H1 (cell line): Measurements from ENCODE around the gene CXCR1. TPM values are rescaled to one million over a fixed set of nuclear protein-coding genes. Genes with fewer than 3 reads are reported as not detected.
"Not testable (repeated sequence)": the region's sequence is repeated elsewhere in the genome, so short reads cannot be mapped to it uniquely, and the experiment has no call there.

Experiments
- CTCF ChIA-PET: fragments of 300-600 bp; sonication (Branson Sonifier 250); formaldehyde crosslinking; loops from one replicate; lab custom pipeline; 2021; ENCODE audit not compliant: partially characterized antibody; lab: Charles Lee
- POLR2A ChIA-PET: fragments of 300-600 bp; sonication (Branson Sonifier 250); formaldehyde crosslinking; loops from one replicate; lab custom pipeline; 2021; ENCODE audit warnings: inconsistent platforms; ENCODE audit not compliant: partially characterized antibody; lab: Charles Lee
- DNase-seq, 2 experiments: peaks; one replicate each; pipeline versions ENCODE4 v3.0.0 to v3.0.0-alpha.2; 2010 to 2022; ENCODE audit warnings: low spot score in 2 of 2, low read depth in 1 of 2, mixed read lengths in 1 of 2
- FAIRE-seq: peaks from 2 replicates; lab custom pipeline; 2011; peaks lifted over from hg19 to GRCh38; lab: Jason Lieb, UNC
- H2AFZ ChIP-seq: 2 replicates; pipeline ENCODE4 v1.8.1; 2012; ENCODE audit warnings: low read length, inconsistent platforms
- H2AK5ac ChIP-seq: 2 replicates; pipeline ENCODE4 v1.6.1; 2013; ENCODE audit warnings: low read depth, low read length
- H2BK120ac ChIP-seq: replicated peaks from 2 replicates; pipeline ENCODE3; 2013; ENCODE audit warnings: low read depth, low read length, inconsistent platforms
- H2BK12ac ChIP-seq: 2 replicates; pipeline ENCODE4 v1.6.1; 2013; ENCODE audit warnings: low read depth, low read length
- H2BK15ac ChIP-seq: 2 replicates; pipeline ENCODE4 v1.6.1; 2013; ENCODE audit warnings: low read length
- H2BK20ac ChIP-seq: 2 replicates; pipeline ENCODE4 v1.6.1; 2013; ENCODE audit warnings: low read length
- H2BK5ac ChIP-seq: 2 replicates; pipeline ENCODE4 v1.6.1; 2013; ENCODE audit warnings: low read depth, low read length
- H3K14ac ChIP-seq: 2 replicates; pipeline ENCODE4 v1.6.1; 2013; ENCODE audit warnings: inconsistent platforms; ENCODE audit not compliant: insufficient read length
- H3K18ac ChIP-seq: 2 replicates; pipeline ENCODE4 v1.6.1; 2013; ENCODE audit warnings: low read length; ENCODE audit errors: extremely low read depth
- H3K23ac ChIP-seq: 2 replicates; pipeline ENCODE4 v1.6.1; 2013; ENCODE audit warnings: inconsistent platforms; ENCODE audit not compliant: insufficient read length
- H3K23me2 ChIP-seq: 2 replicates; pipeline ENCODE4 v1.6.1; 2013; ENCODE audit warnings: low read depth, low read length
- H3K27ac ChIP-seq: 2 replicates; pipeline ENCODE4 v1.6.1; 2011; ENCODE audit warnings: low read depth, low read length, inconsistent platforms
- H3K27me3 ChIP-seq, 4 experiments: replicated peaks in 1 of 4; 1 replicate in 1 of 4; 2 replicates in 3 of 4; pipeline versions ENCODE4 v1.6.1 to v1.8.1; 2011 to 2013; ENCODE audit warnings: low read length in 3 of 4, mild to moderate bottlenecking in 3 of 4, inconsistent platforms in 2 of 4, mixed read lengths in 2 of 4, moderate library complexity in 1 of 4; ENCODE audit not compliant: control insufficient read depth in 3 of 4, insufficient read depth in 3 of 4; ENCODE audit errors: extremely low read depth in 1 of 4
- H3K36me3 ChIP-seq, 4 experiments: 2 replicates each; pipeline versions ENCODE4 v1.6.1 to v1.8.1; 2011 to 2013; ENCODE audit warnings: mild to moderate bottlenecking in 4 of 4, low read length in 3 of 4, moderate library complexity in 2 of 4, control low read depth in 1 of 4, inconsistent platforms in 1 of 4; ENCODE audit not compliant: insufficient read depth in 4 of 4, control insufficient read depth in 2 of 4
- H3K4ac ChIP-seq: replicated peaks from 2 replicates; pipeline ENCODE3; 2013; ENCODE audit warnings: low read length, low read depth, mixed read lengths, inconsistent platforms; ENCODE audit not compliant: insufficient read length
- H3K4me1 ChIP-seq, 4 experiments: replicated peaks in 1 of 4; 1 replicate in 1 of 4; 2 replicates in 3 of 4; pipeline versions ENCODE4 v1.6.1 to v1.8.1; 2011 to 2013; ENCODE audit warnings: low read length in 3 of 4, inconsistent platforms in 2 of 4, mixed read lengths in 1 of 4; ENCODE audit not compliant: insufficient read depth in 4 of 4, control insufficient read depth in 3 of 4
- H3K4me2 ChIP-seq, 2 experiments: 2 replicates each; pipeline versions ENCODE4 v1.6.1 to v1.8.1; 2011 to 2013; ENCODE audit warnings: low read depth in 2 of 2, low read length in 2 of 2, control low read depth in 1 of 2, inconsistent platforms in 1 of 2, mild to moderate bottlenecking in 1 of 2; ENCODE audit not compliant: insufficient read depth in 1 of 2
- H3K4me3 ChIP-seq, 4 experiments: fragments of 200-600, 300-600 bp in 1 of 4; sonication (generic), shearing (Covaris generic), sonication (Bioruptor Twin) in 1 of 4; 2 replicates each; pipeline versions ENCODE4 v1.5.1 to v1.8.1; 2011 to 2016; ENCODE audit warnings: low read length in 4 of 4, low read depth in 3 of 4, control low read depth in 2 of 4, inconsistent platforms in 2 of 4, mild to moderate bottlenecking in 2 of 4, mixed read lengths in 1 of 4, moderate library complexity in 1 of 4; ENCODE audit not compliant: insufficient read depth in 2 of 4; ENCODE audit errors: extremely low read depth in 1 of 4
- H3K56ac ChIP-seq: replicated peaks from 2 replicates; pipeline ENCODE3; 2013; ENCODE audit warnings: low read depth, mild to moderate bottlenecking, mixed read lengths, low read length, inconsistent platforms; ENCODE audit not compliant: insufficient read length
- H3K79me1 ChIP-seq: 2 replicates; pipeline ENCODE4 v1.6.1; 2013; ENCODE audit warnings: low read depth, low read length, control low read depth
- H3K79me2 ChIP-seq, 2 experiments: 2 replicates each; pipeline versions ENCODE4 v1.6.1 to v1.8.1; 2012 to 2013; ENCODE audit warnings: low read length in 2 of 2, mild to moderate bottlenecking in 2 of 2, inconsistent platforms in 1 of 2; ENCODE audit not compliant: insufficient read depth in 2 of 2, control insufficient read depth in 1 of 2
- H3K9ac ChIP-seq, 4 experiments: replicated peaks in 1 of 4; 1 replicate in 1 of 4; 2 replicates in 3 of 4; pipeline versions ENCODE4 v1.6.1 to v1.8.1; 2011 to 2013; ENCODE audit warnings: low read depth in 3 of 4, low read length in 3 of 4, control low read depth in 2 of 4, mild to moderate bottlenecking in 2 of 4, moderate library complexity in 2 of 4, inconsistent platforms in 1 of 4; ENCODE audit errors: extremely low read depth in 1 of 4
- H3K9me3 ChIP-seq, 2 experiments: 2 replicates each; pipeline versions ENCODE4 v1.6.1 to v1.8.1; 2012 to 2013; ENCODE audit warnings: mild to moderate bottlenecking in 2 of 2, moderate library complexity in 2 of 2, control low read depth in 1 of 2, inconsistent platforms in 1 of 2, low read depth in 1 of 2, low read length in 1 of 2, mixed read lengths in 1 of 2; ENCODE audit not compliant: insufficient read depth in 2 of 2
- H4K20me1 ChIP-seq, 2 experiments: replicated peaks in 1 of 2; 2 replicates each; pipeline versions ENCODE3 to v1.8.1; 2011 to 2013; ENCODE audit warnings: inconsistent platforms in 2 of 2, low read length in 2 of 2, mild to moderate bottlenecking in 1 of 2; ENCODE audit not compliant: insufficient read depth in 2 of 2, control insufficient read depth in 1 of 2
- H4K5ac ChIP-seq: 2 replicates; pipeline ENCODE4 v1.6.1; 2013; ENCODE audit warnings: low read length, low read depth, mixed read lengths, inconsistent platforms; ENCODE audit not compliant: insufficient read length
- H4K8ac ChIP-seq: 2 replicates; pipeline ENCODE4 v1.8.0; 2013; ENCODE audit warnings: mild to moderate bottlenecking, moderate library complexity, low read length, inconsistent platforms; ENCODE audit not compliant: insufficient read depth; ENCODE audit errors: extremely low read depth
- H4K91ac ChIP-seq: replicated peaks from 2 replicates; pipeline ENCODE3; 2013; ENCODE audit warnings: low read length, mixed read lengths, inconsistent platforms; ENCODE audit not compliant: insufficient read length
- WGBS, 2 experiments: shearing (Covaris generic) in 1 of 2; methylation state at CpG; one replicate each; pipeline versions ENCODE4 v1.1.6 to v1.1.7; 2013 to 2015; ENCODE audit warnings: low lambda C conversion rate in 2 of 2, mixed read lengths in 2 of 2, inconsistent platforms in 1 of 2, low coverage in 1 of 2, missing lambda C conversion rate in 1 of 2; ENCODE audit not compliant: insufficient replicate concordance in 2 of 2, insufficient coverage in 1 of 2, insufficient read length in 1 of 2; ENCODE audit errors: extremely low coverage in 1 of 2, missing lambda C conversion rate in 1 of 2; 5-methylcytosine and 5-hydroxymethylcytosine counted together
- polyA plus RNA-seq, 7 experiments: library from polyadenylated mRNA; depleted of rRNA in 3 of 7; stranded (reverse) in 5 of 7; unstranded in 2 of 7; fragments of >200 nt in 5 of 7; fragments of 200-250 nt in 2 of 7; gene quantifications; 1 replicate in 5 of 7; 2 replicates in 1 of 7; 4 replicates in 1 of 7; pipeline versions ENCODE4 v1.2.1 to v1.2.3, GENCODE V29; 2011 to 2013; ENCODE audit warnings: missing spikeins in 2 of 7, mixed read lengths in 2 of 7
- total RNA-seq: library from RNA; stranded (reverse); fragmentation: NEBNext Ultra II Directional; extraction: Animal tissue kit (Norgen Biotek cat#: 25700); gene quantifications from 2 replicates; pipeline ENCODE4 v1.2.1, GENCODE V29; 2021

The CXCR1 gene
- total and polyA plus RNA-seq, 2 of the 8 experiments (the other 6 are each of a cell fraction or from before 2014, with no cell fraction given), result not detected

GRCh38 chr2:218122286-218122685, 44.5 kb downstream of the CXCR1 start:
- H2BK15ac ChIP-seq, H4K20me1 ChIP-seq, H3K4me2 ChIP-seq, H4K8ac ChIP-seq, H4K91ac ChIP-seq, H2BK5ac ChIP-seq, H3K36me3 ChIP-seq, DNase-seq, H2AK5ac ChIP-seq, H3K27me3 ChIP-seq, POLR2A ChIA-PET, H3K23me2 ChIP-seq, H3K56ac ChIP-seq, H3K18ac ChIP-seq, H3K79me2 ChIP-seq, H3K79me1 ChIP-seq, H3K4me3 ChIP-seq, FAIRE-seq, H3K9ac ChIP-seq, H2BK20ac ChIP-seq, H3K23ac ChIP-seq, H2AFZ ChIP-seq, H4K5ac ChIP-seq, H3K4ac ChIP-seq, H2BK120ac ChIP-seq, H3K9me3 ChIP-seq, H2BK12ac ChIP-seq, H3K14ac ChIP-seq, H3K27ac ChIP-seq: not testable (repeated sequence)
- H3K4me1 ChIP-seq, result peaks cover 0 to 13% (median 6%) of the 10 kb centered on the region in 4 experiments; a peak in 2 of 7 replicates
- CTCF ChIA-PET, result interaction anchor here (1.5 kb wide), 1 partner anchor 28 kb away, joined by 5 read pairs; no protein-coding TSS in a partner anchor

- H3K4ac ChIP-seq, H3K4me2 ChIP-seq, H4K5ac ChIP-seq, H3K4me3 ChIP-seq, H2BK120ac ChIP-seq, H3K18ac ChIP-seq, H2BK5ac ChIP-seq, H2BK15ac ChIP-seq, H2AFZ ChIP-seq, POLR2A ChIA-PET, H3K79me2 ChIP-seq, H2AK5ac ChIP-seq, H3K79me1 ChIP-seq, H2BK20ac ChIP-seq, H3K23ac ChIP-seq, H3K9ac ChIP-seq, H3K36me3 ChIP-seq, H3K56ac ChIP-seq, H3K9me3 ChIP-seq, H4K20me1 ChIP-seq, DNase-seq, H4K91ac ChIP-seq, H3K23me2 ChIP-seq, H4K8ac ChIP-seq, H3K14ac ChIP-seq, H2BK12ac ChIP-seq, H3K27me3 ChIP-seq, H3K27ac ChIP-seq, FAIRE-seq: not testable (repeated sequence)
- CTCF ChIA-PET, result interaction anchor here (0.6 to 1.5 kb wide), 2 partner anchors 10 to 28 kb away, joined by 3 to 5 read pairs; no protein-coding TSS in a partner anchor
- H3K4me1 ChIP-seq, result peaks cover 0 to 13% (median 5%) of the 10 kb centered on the region in 4 experiments; a peak in 2 of 7 replicates
- 91% methylated on average over 4 of the region's 4 CpGs; no CpG with 5 or more reads in 1 of the 2 experiments for WGBS, 2 experiments
Measured at GRCh38 chr2:218121789-218122188, 45.0 kb downstream of the CXCR1 start.
